Measurements from ENCODE around the gene IFT57.

Gene IFT57

DNA sequence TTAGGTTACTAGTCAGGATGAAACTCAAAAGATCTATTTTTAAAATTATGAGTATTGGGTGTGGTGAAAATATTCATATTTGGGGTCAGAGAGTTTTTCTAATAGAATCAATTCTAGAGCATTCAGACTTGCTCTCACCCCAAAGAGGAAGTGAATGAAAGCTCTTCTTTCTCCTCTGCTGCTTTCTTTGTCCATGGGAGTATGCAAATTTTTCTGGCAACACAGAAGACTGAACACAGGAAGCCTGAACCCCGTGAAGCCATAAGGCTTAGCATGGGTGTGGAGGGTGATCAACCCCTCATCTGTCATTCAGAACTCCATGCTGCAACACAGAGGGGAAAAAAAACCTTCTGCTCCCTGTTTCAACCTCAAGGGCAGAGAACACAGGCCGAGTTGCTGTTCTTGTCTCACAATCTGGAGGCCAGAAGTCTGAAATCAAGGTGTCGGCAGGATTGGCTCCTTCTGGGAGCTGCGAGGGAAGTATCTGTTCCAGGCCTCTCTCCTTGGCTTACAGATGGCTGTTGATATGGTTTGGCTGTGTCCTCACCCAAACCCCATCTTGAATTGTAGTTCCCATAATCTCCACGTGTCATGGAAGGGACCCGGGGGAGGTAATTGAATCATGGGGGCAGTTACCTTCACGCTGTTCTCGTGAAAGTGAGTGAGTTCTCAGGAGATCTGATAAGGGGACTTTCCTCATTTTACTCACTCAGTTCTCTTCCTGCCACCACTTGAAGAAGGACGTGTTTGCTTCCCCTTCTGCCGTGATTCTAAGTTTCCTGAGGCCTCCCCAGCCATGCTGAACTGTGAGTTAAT, 97.7 kb downstream of the IFT57 start (continued):
- TF ChIP-seq PRDM10 (tag by site-specific recombination; IDR thresholded peaks at IDR 0.05) (no peak), ZBTB44 (tag by site-specific recombination; IDR thresholded peaks at IDR 0.05) (no peak), MYNN (tag by site-specific recombination; IDR thresholded peaks at IDR 0.05; ENCODE audit: borderline replicate concordance) (no peak), ZNF571 (tag by site-specific recombination; IDR thresholded peaks at IDR 0.05) (no peak), ZNF654 (tag by site-specific recombination; IDR thresholded peaks at IDR 0.05; ENCODE audit: low read depth) (no peak), ZNF280C (tag by site-specific recombination; IDR thresholded peaks at IDR 0.05) (no peak)

- Histone ChIP-seq H3K27ac (ENCODE audit: extremely low read depth, low read depth, low read length) (no peak overlapping the region), H3K36me3 (ENCODE audit: control insufficient read depth in 2 of 2, insufficient read depth in 1 of 2, low read length in 2 of 2) (no peaks in the 10 kb centered on the region), H3K9me3 (ENCODE audit: control insufficient read depth, insufficient read depth, low read depth, low read length) (no peaks in the 10 kb centered on the region), H3K4me3 (ENCODE audit: low read depth, low read length) (no peak overlapping the region), H3K4me1 (ENCODE audit: control insufficient read depth, insufficient read depth, low read length) (no peaks in the 10 kb centered on the region)
- ChIA-PET CTCF (interaction anchor here (0.6 to 0.9 kb wide), 2 partner anchors 15 to 30 kb away, joined by 3 read pairs; no protein-coding TSS in a partner anchor), POLR2A (no interaction called here)
- no peak for TF ChIP-seq ZNF488 (tag by site-specific recombination; IDR thresholded peaks at IDR 0.05)
- TF ChIP-seq ZNF677 (tag by site-specific recombination; IDR thresholded peaks at IDR 0.05), result no peak
- TF ChIP-seq ZNF830 (tag by site-specific recombination; IDR thresholded peaks at IDR 0.05; ENCODE audit: low read depth), result no peak
- no peak for TF ChIP-seq ZBTB1 (tag by site-specific recombination; IDR thresholded peaks at IDR 0.05)
- no peak for TF ChIP-seq ZNF670 (tag by site-specific recombination; IDR thresholded peaks at IDR 0.05; ENCODE audit: low read depth)
- no peak for TF ChIP-seq IKZF3 (tag by site-specific recombination; IDR thresholded peaks at IDR 0.05)
- no peak for TF ChIP-seq ZNF658 (tag by site-specific recombination; IDR thresholded peaks at IDR 0.05)
Measured at GRCh38 chr3:108123326-108123725, 98.9 kb downstream of the IFT57 start.

DNA sequence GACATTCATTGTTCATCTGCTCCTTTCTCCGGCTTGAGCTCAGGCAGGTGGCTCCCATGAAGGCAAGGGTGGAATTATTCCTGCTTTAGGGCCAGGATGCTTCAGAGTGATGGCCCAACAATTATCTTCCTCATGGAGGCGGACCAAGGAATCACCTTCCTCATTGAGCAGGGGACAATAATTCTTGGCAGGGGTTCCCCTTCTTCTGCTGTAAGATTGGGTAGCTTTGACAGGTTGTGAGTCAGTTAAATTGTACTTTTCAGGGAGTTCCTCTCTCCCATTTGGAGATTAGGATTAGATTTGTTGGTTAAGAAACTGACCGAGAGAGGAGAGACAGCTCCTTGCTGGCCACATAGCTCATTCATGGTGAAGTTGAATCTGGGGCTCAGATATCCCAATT, 99.9 kb downstream of the IFT57 start:
- no peak overlapping the region for H3K4me3 ChIP-seq (ENCODE audit: low read depth, low read length)
- H3K36me3 ChIP-seq (ENCODE audit: control insufficient read depth in 2 of 2, insufficient read depth in 1 of 2, low read length in 2 of 2), result no peaks in the 10 kb centered on the region
- H3K27ac ChIP-seq (ENCODE audit: extremely low read depth, low read depth, low read length), result no peak overlapping the region
- H3K4me1 ChIP-seq (ENCODE audit: control insufficient read depth, insufficient read depth, low read length), result no peaks in the 10 kb centered on the region
- CTCF ChIA-PET, result interaction anchor here (0.9 to 1.2 kb wide), 2 partner anchors 31 to 356 kb away, joined by 3 to 4 read pairs; no protein-coding TSS in a partner anchor
- POLR2A ChIA-PET, result no interaction called here
- no peaks in the 10 kb centered on the region for H3K9me3 ChIP-seq (ENCODE audit: control insufficient read depth, insufficient read depth, low read depth, low read length)
- TF ChIP-seq ZNF704 (tag by site-specific recombination; IDR thresholded peaks at IDR 0.05) (no peak), ZNF518A (tag by site-specific recombination; conservative IDR thresholded peaks at IDR 0.05; ENCODE audit: low read depth) (no peak), ZFP3 (tag by site-specific recombination; IDR thresholded peaks at IDR 0.05; ENCODE audit: low read depth) (no peak), ZNF529 (tag by site-specific recombination; IDR thresholded peaks at IDR 0.05; ENCODE audit: insufficient replicate concordance) (no peak)

Measured in HEK293 (cell line).